ENCODE data around the gene TMEM236. TPM values are rescaled to one million over a fixed set of nuclear protein-coding genes. Genes with fewer than 3 reads are reported as not detected.

Gene TMEM236
- total RNA-seq, 4 donors from 2014 or later: 0.08 to 0.95 (median 0.55) TPM

- no peak overlapping the region for H3K4me3 ChIP-seq (ENCODE audit: low read depth, poor library complexity, severe bottlenecking)
- DNase-seq (ENCODE audit: low spot score in 2 of 2): no peak
- WGBS, 2 donors: 81 to 90% methylated on average over 3 of the region's 3 CpGs
- TF ChIP-seq POLR2A (IDR thresholded peaks at IDR 0.05) (no peak), CTCF (IDR thresholded peaks at IDR 0.05) (no peak)
- intact Hi-C loops (cut with DNase I; ENCODE audit: low total_unique reads): no loop called here
Measured at GRCh38 chr10:17801507-17801906, 49.5 kb downstream of the TMEM236 start.

GRCh38 chr10:17802350-17802749, 50.3 kb downstream of the TMEM236 start:
- no peak for DNase-seq (ENCODE audit: low spot score in 2 of 2)
- 94 to 96% methylated on average over 11 of the region's 11 CpGs for WGBS, 2 donors
- H3K4me3 ChIP-seq (ENCODE audit: low read depth, poor library complexity, severe bottlenecking): no peak overlapping the region
- intact Hi-C loops (cut with DNase I; ENCODE audit: low total_unique reads): no loop called here
- TF ChIP-seq POLR2A (IDR thresholded peaks at IDR 0.05) (no peak), CTCF (IDR thresholded peaks at IDR 0.05) (no peak)

- no peak for DNase-seq (ENCODE audit: low spot score in 2 of 2)
- H3K4me3 ChIP-seq (ENCODE audit: low read depth, poor library complexity, severe bottlenecking): no peak overlapping the region
- intact Hi-C loops (cut with DNase I; ENCODE audit: low total_unique reads): no loop called here
- WGBS, 2 donors: 3 to 12% methylated on average over 1 of the region's 1 CpG
- no peak for TF ChIP-seq CTCF (IDR thresholded peaks at IDR 0.05)
- TF ChIP-seq POLR2A (IDR thresholded peaks at IDR 0.05): no peak
Measured at GRCh38 chr10:17802976-17803375, 51.0 kb downstream of the TMEM236 start.

GRCh38 chr10:17805330-17805729, 53.3 kb downstream of the TMEM236 start:
- no peak for TF ChIP-seq POLR2A (IDR thresholded peaks at IDR 0.05)
- TF ChIP-seq CTCF (IDR thresholded peaks at IDR 0.05): no peak
- 69 to 70% methylated on average over 3 of the region's 3 CpGs for WGBS, 2 donors
- no peak for DNase-seq (ENCODE audit: low spot score in 2 of 2)
- no peak overlapping the region for H3K4me3 ChIP-seq (ENCODE audit: low read depth, poor library complexity, severe bottlenecking)
- intact Hi-C loops (cut with DNase I; ENCODE audit: low total_unique reads): no loop called here

GRCh38 chr10:17805921-17806577, 54.0 kb downstream of the TMEM236 start:
- WGBS, 2 donors: 54 to 71% methylated on average over 7 of the region's 7 CpGs
- TF ChIP-seq POLR2A (IDR thresholded peaks at IDR 0.05) (no peak), CTCF (IDR thresholded peaks at IDR 0.05) (no peak)
- intact Hi-C loops (cut with DNase I; ENCODE audit: low total_unique reads): no loop called here
- no peak overlapping the region for H3K4me3 ChIP-seq (ENCODE audit: low read depth, poor library complexity, severe bottlenecking)
- DNase-seq (ENCODE audit: low spot score in 2 of 2): no peak

Measured in lower leg skin (tissue), 4 donors.